ELF-1 (cell line): Measurements from ENCODE around the gene DAPK2.

Source experiments
- DNase-seq: peaks from one replicate; pipeline ENCODE4 v3.0.0-alpha.2; 2016; ENCODE audit warnings: low read depth, low spot score

The DAPK2 gene

GRCh38 chr15:63895787-63896218 is 150.5 kb downstream of the DAPK2 start:
- no peak for DNase-seq

- no peak for DNase-seq
Observed at GRCh38 chr15:63895194-63895593, 151.1 kb downstream of the DAPK2 start.

- no peak for DNase-seq
Observed at GRCh38 chr15:63894662-63894949, 151.7 kb downstream of the DAPK2 start.

GRCh38 chr15:63893866-63894661 is 152.2 kb downstream of the DAPK2 start:
- DNase-seq, result no peak

GRCh38 chr15:63892794-63893441 is 153.4 kb downstream of the DAPK2 start:
- DNase-seq, result no peak

GRCh38 chr15:63891768-63892133 is 154.5 kb downstream of the DAPK2 start:
- DNase-seq, result no peak

- peak; percentile 95 for DNase-seq
Observed at GRCh38 chr15:63891079-63891767, 155.1 kb downstream of the DAPK2 start.

- DNase-seq, result no peak
Observed at GRCh38 chr15:63890617-63891016, 155.7 kb downstream of the DAPK2 start.

- DNase-seq, result no peak
Observed at GRCh38 chr15:63889831-63890230, 156.5 kb downstream of the DAPK2 start.

GRCh38 chr15:63888823-63889222 is 157.5 kb downstream of the DAPK2 start:
- no peak for DNase-seq

- no peak for DNase-seq
Observed at GRCh38 chr15:63888146-63888545, 158.1 kb downstream of the DAPK2 start.

- no peak for DNase-seq
Observed at GRCh38 chr15:63887630-63888029, 158.7 kb downstream of the DAPK2 start.

GRCh38 chr15:63884953-63885352 is 161.3 kb downstream of the DAPK2 start:
- no peak for DNase-seq

- DNase-seq, result no peak
Observed at GRCh38 chr15:63881431-63881830, 164.9 kb downstream of the DAPK2 start.

GRCh38 chr15:63880744-63881143 is 165.5 kb downstream of the DAPK2 start:
- DNase-seq, result no peak

- DNase-seq, result peak; percentile 24
Observed at GRCh38 chr15:63879995-63880394, 166.3 kb downstream of the DAPK2 start.

- DNase-seq, result peak; percentile 65
Observed at GRCh38 chr15:63879211-63879610, 167.1 kb downstream of the DAPK2 start.

- DNase-seq, result no peak
Observed at GRCh38 chr15:63877713-63878271, 168.5 kb downstream of the DAPK2 start.

- DNase-seq, result no peak
Observed at GRCh38 chr15:63876085-63876662, 170.1 kb downstream of the DAPK2 start.

GRCh38 chr15:63874616-63875015 is 171.7 kb downstream of the DAPK2 start:
- DNase-seq, result peak; percentile 64

- no peak for DNase-seq
Observed at GRCh38 chr15:63872759-63873510, 173.3 kb downstream of the DAPK2 start.
